Smooth muscle cell (in vitro differentiated cells): ENCODE measurements around the gene APOE. TPM values are rescaled to one million over a fixed set of nuclear protein-coding genes. Genes with fewer than 3 reads are reported as not detected.

Experiments
- DNase-seq: peaks from one replicate; lab custom pipeline; 2025; ENCODE audit not compliant: unreplicated experiment; lab: John Stamatoyannopoulos, UW
- H2AFZ ChIP-seq: fragments of 200-600 bp; sonication (generic); 2 replicates; pipeline ENCODE4 v1.6.0; 2016; ENCODE audit warnings: antibody characterized with exemption, low read depth, mild to moderate bottlenecking
- H3F3A ChIP-seq: fragments of 200-600 bp; sonication (generic); 2 replicates; pipeline ENCODE4 v1.6.0; 2017; ENCODE audit warnings: antibody characterized with exemption, low read depth
- H3K27ac ChIP-seq: fragments of 200-600 bp; sonication (generic); 2 replicates; pipeline ENCODE4 v1.5.1; 2016; ENCODE audit warnings: low read depth, mild to moderate bottlenecking
- H3K27me3 ChIP-seq: fragments of 200-600 bp; sonication (generic); 2 replicates; pipeline ENCODE4 v1.6.1; 2016; ENCODE audit warnings: low read depth, mild to moderate bottlenecking
- H3K36me3 ChIP-seq: fragments of 200-600 bp; sonication (generic); 2 replicates; pipeline ENCODE4 v1.5.1; 2016; ENCODE audit warnings: low read depth
- H3K4me1 ChIP-seq: fragments of 200-600 bp; sonication (generic); 2 replicates; pipeline ENCODE4 v1.5.1; 2016; ENCODE audit warnings: low read depth
- H3K4me2 ChIP-seq: fragments of 200-600 bp; sonication (generic); 2 replicates; pipeline ENCODE4 v1.6.0; 2016; ENCODE audit warnings: mild to moderate bottlenecking
- H3K4me3 ChIP-seq: fragments of 200-600 bp; sonication (generic); 2 replicates; pipeline ENCODE4 v1.5.1; 2016; ENCODE audit warnings: mild to moderate bottlenecking
- H3K79me2 ChIP-seq: fragments of 200-600 bp; sonication (generic); 2 replicates; pipeline ENCODE4 v1.6.0; 2016; ENCODE audit warnings: low read depth, mild to moderate bottlenecking
- H3K9ac ChIP-seq: fragments of 200-600 bp; sonication (generic); 2 replicates; pipeline ENCODE4 v1.6.0; 2016; ENCODE audit warnings: low read depth
- H3K9me3 ChIP-seq: fragments of 200-600 bp; sonication (generic); replicated peaks from 2 replicates; pipeline ENCODE4 v1.5.1; 2016; ENCODE audit warnings: low read depth
- H4K20me1 ChIP-seq: fragments of 200-600 bp; sonication (generic); 2 replicates; pipeline ENCODE4 v1.6.0; 2016; ENCODE audit warnings: low read depth
- WGBS: methylation state at CpG from one replicate; pipeline ENCODE4 v1.1.7; 2016; ENCODE audit warnings: low lambda C conversion rate; 5-methylcytosine and 5-hydroxymethylcytosine counted together
- polyA plus RNA-seq: library from polyadenylated mRNA; unstranded; fragments of >200 nt; fragmentation: Nextera tagmentation; extraction: Ambion mirVana; gene quantifications from 2 replicates; pipeline ENCODE4 v1.2.1, GENCODE V29; 2016
- total RNA-seq: library from RNA; depleted of rRNA; stranded (reverse); fragments of >200 nt; gene quantifications from 2 replicates; pipeline ENCODE4 v1.2.3, GENCODE V29; 2014
- TF ChIP-seq, protein P1 (sequence below): fragments of 200-600 bp; sonication (generic); IDR thresholded peaks from 2 replicates; pipeline ENCODE4 v1.5.1; 2017; ENCODE audit warnings: borderline replicate concordance, mild to moderate bottlenecking, antibody characterized with exemption; ENCODE audit not compliant: insufficient read depth, poor library complexity, severe bottlenecking

Gene APOE
- total and polyA plus RNA-seq, 2 experiments from 2014 or later: 228 to 329 TPM

DNA sequence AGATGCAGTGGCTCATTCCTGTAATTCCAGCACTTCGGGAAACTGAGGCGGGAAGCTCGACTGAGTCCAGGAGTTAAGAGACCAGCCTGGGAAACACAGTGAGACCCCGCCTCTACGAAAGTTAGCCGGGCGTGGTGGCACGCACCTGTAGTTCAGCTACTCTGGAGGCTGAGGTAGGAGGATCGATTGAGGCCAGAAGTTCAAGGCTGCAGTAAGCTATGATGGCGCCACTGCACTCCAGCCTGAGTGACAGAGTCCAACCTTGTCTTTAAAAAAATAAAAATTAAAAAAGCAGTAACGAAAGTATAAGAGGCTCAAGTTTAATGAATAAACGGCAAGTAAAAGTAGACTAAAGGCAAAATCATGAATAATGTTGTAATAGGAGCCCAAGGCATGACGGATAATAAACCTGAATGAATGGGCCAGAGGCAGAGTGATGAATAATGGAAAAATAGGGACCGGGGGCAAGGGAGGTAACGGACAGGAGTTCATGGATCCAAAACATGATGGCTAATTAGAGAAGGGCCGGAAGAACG, 15.7 kb upstream of the APOE start:
- TF ChIP-seq, protein P1, sequence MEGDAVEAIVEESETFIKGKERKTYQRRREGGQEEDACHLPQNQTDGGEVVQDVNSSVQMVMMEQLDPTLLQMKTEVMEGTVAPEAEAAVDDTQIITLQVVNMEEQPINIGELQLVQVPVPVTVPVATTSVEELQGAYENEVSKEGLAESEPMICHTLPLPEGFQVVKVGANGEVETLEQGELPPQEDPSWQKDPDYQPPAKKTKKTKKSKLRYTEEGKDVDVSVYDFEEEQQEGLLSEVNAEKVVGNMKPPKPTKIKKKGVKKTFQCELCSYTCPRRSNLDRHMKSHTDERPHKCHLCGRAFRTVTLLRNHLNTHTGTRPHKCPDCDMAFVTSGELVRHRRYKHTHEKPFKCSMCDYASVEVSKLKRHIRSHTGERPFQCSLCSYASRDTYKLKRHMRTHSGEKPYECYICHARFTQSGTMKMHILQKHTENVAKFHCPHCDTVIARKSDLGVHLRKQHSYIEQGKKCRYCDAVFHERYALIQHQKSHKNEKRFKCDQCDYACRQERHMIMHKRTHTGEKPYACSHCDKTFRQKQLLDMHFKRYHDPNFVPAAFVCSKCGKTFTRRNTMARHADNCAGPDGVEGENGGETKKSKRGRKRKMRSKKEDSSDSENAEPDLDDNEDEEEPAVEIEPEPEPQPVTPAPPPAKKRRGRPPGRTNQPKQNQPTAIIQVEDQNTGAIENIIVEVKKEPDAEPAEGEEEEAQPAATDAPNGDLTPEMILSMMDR: no peak
- H3K79me2 ChIP-seq: peaks cover 20% of the 10 kb centered on the region
- peak overlapping the region; percentile 78 for H3K27ac ChIP-seq
- no peaks in the 10 kb centered on the region for H4K20me1 ChIP-seq
- no peak overlapping the region for H3K9ac ChIP-seq
- no peaks in the 10 kb centered on the region for H3K27me3 ChIP-seq
- H3K4me1 ChIP-seq: peaks cover 7% of the 10 kb centered on the region
- peak overlapping the region; percentile 77 for H3K4me2 ChIP-seq
- H2AFZ ChIP-seq: no peak overlapping the region
- H3K4me3 ChIP-seq: peak overlapping the region; percentile 37
- DNase-seq: no peak
- WGBS: 70% methylated on average over 17 of the region's 17 CpGs
- peaks cover 4% of the 10 kb centered on the region for H3K36me3 ChIP-seq
- peaks cover 3% of the 10 kb centered on the region for H3F3A ChIP-seq
- no peaks in the 10 kb centered on the region for H3K9me3 ChIP-seq

- Histone ChIP-seq H3K27me3 (no peaks in the 10 kb centered on the region), H3K79me2 (peaks cover 20% of the 10 kb centered on the region), H3K4me1 (peaks cover 7% of the 10 kb centered on the region), H3K4me2 (peak overlapping the region; percentile 77), H3K27ac (peak overlapping the region; percentile 78), H3K4me3 (peak overlapping the region; percentile 37), H4K20me1 (no peaks in the 10 kb centered on the region), H2AFZ (no peak overlapping the region), H3K9ac (peak overlapping the region; percentile 67), H3K36me3 (peaks cover 4% of the 10 kb centered on the region), H3F3A (peaks cover 3% of the 10 kb centered on the region), H3K9me3 (no peaks in the 10 kb centered on the region)
- TF ChIP-seq, protein P1: no peak
- DNase-seq: peak; percentile 97
- WGBS: under 1% methylated on average over 39 of the region's 40 CpGs
Observed at GRCh38 chr19:44890366-44891015, 15.1 kb upstream of the APOE start.

- H2AFZ ChIP-seq: no peak within 1 kb of the TSS
- H4K20me1 ChIP-seq: no peaks in the 10 kb centered on the region
- peaks cover 20% of the 10 kb centered on the region for H3K79me2 ChIP-seq
- H3K36me3 ChIP-seq: peaks cover 4% of the 10 kb centered on the region
- peaks cover 3% of the 10 kb centered on the region for H3F3A ChIP-seq
- peak within 1 kb of the TSS; percentile 93 for H3K4me2 ChIP-seq
- H3K27me3 ChIP-seq: no peaks in the 10 kb centered on the region
- TF ChIP-seq, protein P1: no peak
- DNase-seq: no peak
- H3K9ac ChIP-seq: peak within 1 kb of the TSS; percentile 84
- no peaks in the 10 kb centered on the region for H3K9me3 ChIP-seq
- under 1% methylated on average over 66 of the region's 81 CpGs for WGBS
- H3K4me3 ChIP-seq: peak within 1 kb of the TSS; percentile 79
- peak within 1 kb of the TSS; percentile 78 for H3K27ac ChIP-seq
- peaks cover 7% of the 10 kb centered on the region for H3K4me1 ChIP-seq
Observed at GRCh38 chr19:44891016-44891882, 14.3 kb upstream of the APOE start, which contains the start of gene TOMM40. Gene TOMM40, plus strand, starts transcription at chr19:44891254. Its CDS starts 162 bp downstream, at chr19:44891416.
